Muscle of back (tissue), 13 donors: ENCODE measurements around the gene SRC. TPM values are rescaled to one million over a fixed set of nuclear protein-coding genes. Genes with fewer than 3 reads are reported as not detected.

Experiments used
- DNase-seq, 3 donors: peaks; one replicate each; pipeline versions ENCODE4 v3.0.0 to v3.0.0-alpha.2; 2013
- long read RNA-seq, 9 donors: transcript quantifications; one replicate each; lab custom pipeline, GENCODE V29; 2026
- polyA plus RNA-seq, 10 donors: library from polyadenylated mRNA; unstranded; fragments of 120-200 nt; gene quantifications; one replicate each; pipeline ENCODE4 v1.2.1, GENCODE V29; 2013; ENCODE audit not compliant: insufficient read length in 10 of 10

Gene SRC
- polyA plus RNA-seq = 10 to 100 TPM; 11.8 to 18.7 (median 14.2) TPM
- long read RNA-seq, donor 1, partial matches to known transcripts = 0 of 1 reads
- long read RNA-seq, donor 1, other reads (novel, unspliced or antisense) = 0 of 1 reads
- long read RNA-seq, donor 2 = 0 reads
- long read RNA-seq, donor 3 = 0 reads
- long read RNA-seq, donor 4 = 0 reads
- long read RNA-seq, donor 5, partial matches to known transcripts = 0 of 2 reads
- long read RNA-seq, donor 5, other reads (novel, unspliced or antisense) = 0 of 2 reads
- long read RNA-seq, donor 6, partial matches to known transcripts = 0 of 1 reads
- long read RNA-seq, donor 6, other reads (novel, unspliced or antisense) = 0 of 1 reads
- long read RNA-seq, donor 7 = 0 reads
- long read RNA-seq, donor 8, full-length matches to known transcripts = 2 of 2 reads
- long read RNA-seq, donor 8, partial matches to known transcripts = 0 of 2 reads
- long read RNA-seq, donor 8, other reads (novel, unspliced or antisense) = 0 of 2 reads
- long read RNA-seq, donor 9 = 0 reads

GRCh38 chr20:37345339-37346235 is at the start of gene SRC:
Gene SRC, plus strand, starts transcription at chr20:37346140. Its CDS starts 38,014 bp downstream, at chr20:37384154.
- DNase-seq = peak; percentile 55 to 89 (median 73)

- no peak for DNase-seq
Measured at GRCh38 chr20:37296371-37296770, 49.6 kb upstream of the SRC start.

- peak in 1 of 3 donors; percentile 68 for DNase-seq
Measured at GRCh38 chr20:37297066-37297736, 48.7 kb upstream of the SRC start.

- DNase-seq = no peak
Measured at GRCh38 chr20:37298190-37298939, 47.6 kb upstream of the SRC start.

GRCh38 chr20:37299718-37300528 is 46.0 kb upstream of the SRC start:
- DNase-seq = no peak

GRCh38 chr20:37301120-37301519 is 44.8 kb upstream of the SRC start:
- DNase-seq = no peak

- DNase-seq = no peak
Measured at GRCh38 chr20:37301558-37301957, 44.4 kb upstream of the SRC start.

- DNase-seq = no peak
Measured at GRCh38 chr20:37302981-37303380, 43.0 kb upstream of the SRC start.

GRCh38 chr20:37303637-37304036 is 42.3 kb upstream of the SRC start:
- no peak for DNase-seq

GRCh38 chr20:37305079-37305478 is 40.9 kb upstream of the SRC start:
- DNase-seq = no peak

GRCh38 chr20:37305839-37306238 is 40.1 kb upstream of the SRC start:
- no peak for DNase-seq

GRCh38 chr20:37308086-37309050 is 37.6 kb upstream of the SRC start:
- no peak for DNase-seq

- no peak for DNase-seq
Measured at GRCh38 chr20:37309290-37309689, 36.6 kb upstream of the SRC start.

GRCh38 chr20:37309936-37310590 is 35.9 kb upstream of the SRC start:
- DNase-seq = no peak

GRCh38 chr20:37310951-37311350 is 35.0 kb upstream of the SRC start:
- DNase-seq = no peak

- DNase-seq = no peak
Measured at GRCh38 chr20:37311710-37312355, 34.1 kb upstream of the SRC start.

GRCh38 chr20:37313546-37314091 is 32.3 kb upstream of the SRC start:
- no peak for DNase-seq

- no peak for DNase-seq
Measured at GRCh38 chr20:37314099-37314498, 31.8 kb upstream of the SRC start.
